Keratinocyte (primary cell): ENCODE measurements around the gene MAGI3.

Source experiments
- CTCF ChIP-seq, 3 experiments: IDR thresholded peaks in 1 of 3; conservative IDR thresholded peaks in 1 of 3; optimal IDR thresholded peaks in 1 of 3; 2 replicates in 2 of 3; 3 replicates in 1 of 3; pipeline versions ENCODE3 to v1.5.1; 2011; ENCODE audit warnings: low read length in 3 of 3, mild to moderate bottlenecking in 3 of 3, moderate library complexity in 2 of 3, control low read depth in 1 of 3, inconsistent platforms in 1 of 3; ENCODE audit not compliant: insufficient read depth in 2 of 3; ENCODE audit errors: extremely low read depth in 1 of 3
- EZH2 ChIP-seq: IDR thresholded peaks from one replicate; pipeline ENCODE4 v1.6.1; 2012; ENCODE audit warnings: inconsistent platforms, mild to moderate bottlenecking, low read length, moderate library complexity

DNA sequence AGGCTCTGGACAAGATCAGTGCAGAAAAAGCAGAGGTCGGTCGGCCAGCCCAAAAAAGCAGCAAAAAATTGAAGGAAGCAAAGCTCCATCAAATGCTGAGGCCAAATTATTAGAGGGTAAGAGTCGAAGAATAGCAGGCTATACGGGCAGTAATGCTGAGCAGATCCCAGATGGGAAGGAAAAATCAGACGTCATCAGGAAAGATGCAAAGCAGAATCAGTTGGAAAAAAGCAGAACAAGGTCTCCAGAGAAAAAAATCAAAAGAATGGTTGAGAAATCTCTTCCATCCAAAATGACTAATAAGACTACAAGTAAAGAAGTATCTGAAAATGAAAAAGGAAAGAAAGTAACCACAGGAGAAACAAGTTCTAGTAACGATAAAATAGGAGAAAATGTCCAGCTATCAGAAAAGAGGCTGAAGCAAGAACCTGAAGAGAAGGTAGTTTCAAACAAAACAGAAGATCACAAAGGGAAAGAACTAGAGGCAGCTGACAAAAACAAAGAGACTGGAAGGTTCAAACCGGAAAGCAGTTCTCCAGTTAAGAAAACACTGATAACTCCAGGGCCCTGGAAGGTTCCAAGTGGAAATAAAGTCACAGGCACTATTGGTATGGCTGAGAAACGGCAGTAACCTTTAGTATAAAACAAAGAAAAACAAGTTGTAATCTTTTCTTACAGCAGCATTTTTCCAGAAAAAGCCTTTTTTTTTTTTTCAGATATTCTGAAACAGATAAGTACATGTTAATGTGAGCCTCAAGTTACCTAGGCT is 293.3 kb downstream of the MAGI3 start:
- no peak for TF ChIP-seq CTCF (optimal IDR thresholded peaks at IDR 0.05 in 1 of 3, IDR thresholded peaks at IDR 0.05 in 1 of 3, conservative IDR thresholded peaks at IDR 0.05 in 1 of 3; ENCODE audit: extremely low read depth in 1 of 3, insufficient read depth in 2 of 3, low read length in 3 of 3)
- no peak for TF ChIP-seq EZH2
